HEK293 (cell line): ENCODE measurements around the gene BID.

Experiments used
- CTCF ChIA-PET: fragments of 350-600 bp; formaldehyde crosslinking; extraction: SDS; loops from one replicate; lab custom pipeline; 2021; ENCODE audit warnings: antibody characterized with exemption; lab: Yijun Ruan, JAX
- POLR2A ChIA-PET: fragments of 300-600 bp; formaldehyde crosslinking; extraction: SDS; loops from one replicate; lab custom pipeline; 2020; ENCODE audit warnings: antibody characterized with exemption, inconsistent platforms; lab: Yijun Ruan, JAX
- H3K27ac ChIP-seq: fragments of 200-500 bp; sonication (Bioruptor generic); 2 replicates; pipeline ENCODE4 v1.5.1; 2014; ENCODE audit warnings: low read depth, low read length, control low read depth, inconsistent platforms; ENCODE audit errors: extremely low read depth
- H3K36me3 ChIP-seq, 2 experiments: fragments of 200-500 bp in 1 of 2; sonication (Bioruptor generic) in 1 of 2; 1 replicate in 1 of 2; 2 replicates in 1 of 2; pipeline ENCODE4 v1.5.1; 2014 to 2017; ENCODE audit warnings: inconsistent platforms in 2 of 2, low read length in 2 of 2; ENCODE audit not compliant: control insufficient read depth in 2 of 2, insufficient read depth in 1 of 2
- H3K4me1 ChIP-seq: fragments of 200-500 bp; sonication (Bioruptor generic); 2 replicates; pipeline ENCODE4 v1.5.1; 2014; ENCODE audit warnings: mild to moderate bottlenecking, low read length, inconsistent platforms; ENCODE audit not compliant: control insufficient read depth, insufficient read depth
- H3K4me3 ChIP-seq: 2 replicates; pipeline ENCODE4 v1.5.1; 2011; ENCODE audit warnings: low read depth, mild to moderate bottlenecking, control low read depth, low read length, moderate library complexity
- H3K9me3 ChIP-seq: fragments of 200-500 bp; sonication (Bioruptor generic); 2 replicates; pipeline ENCODE4 v1.5.1; 2014; ENCODE audit warnings: low read depth, low read length, inconsistent platforms; ENCODE audit not compliant: control insufficient read depth, insufficient read depth
- GFI1B ChIP-seq: fragments of 450-650 bp; formaldehyde crosslinking; IDR thresholded peaks from 2 replicates; pipeline ENCODE4 v1.5.1; 2016; ENCODE audit warnings: missing biosample characterization, missing genetic modification characterization
- SCRT2 ChIP-seq: fragments of 450-650 bp; formaldehyde crosslinking; IDR thresholded peaks from 2 replicates; pipeline ENCODE4 v1.5.1; 2016; ENCODE audit warnings: missing biosample characterization, missing genetic modification characterization
- ZBTB26 ChIP-seq: fragments of 450-650 bp; formaldehyde crosslinking; optimal IDR thresholded peaks from 2 replicates; pipeline ENCODE3; 2016; ENCODE audit warnings: missing biosample characterization, mild to moderate bottlenecking, missing genetic modification characterization
- ZNF114 ChIP-seq: fragments of 450-650 bp; formaldehyde crosslinking; IDR thresholded peaks from 2 replicates; pipeline ENCODE4 v1.5.0; 2017; ENCODE audit warnings: missing biosample characterization, missing genetic modification characterization
- ZNF211 ChIP-seq: fragments of 450-650 bp; formaldehyde crosslinking; IDR thresholded peaks from 2 replicates; pipeline ENCODE4 v1.5.1; 2016; ENCODE audit warnings: low read depth, missing biosample characterization, missing genetic modification characterization
- ZNF239 ChIP-seq: fragments of 450-650 bp; formaldehyde crosslinking; IDR thresholded peaks from 2 replicates; pipeline ENCODE4 v1.5.1; 2016; ENCODE audit warnings: missing biosample characterization, missing genetic modification characterization
- ZNF335 ChIP-seq: fragments of 450-650 bp; formaldehyde crosslinking; conservative IDR thresholded peaks from 2 replicates; pipeline ENCODE4 v1.5.1; 2016; ENCODE audit warnings: missing biosample characterization, missing genetic modification characterization
- ZNF518A ChIP-seq: fragments of 450-650 bp; formaldehyde crosslinking; conservative IDR thresholded peaks from 2 replicates; pipeline ENCODE4 v1.5.1; 2016; ENCODE audit warnings: low read depth, missing biosample characterization, missing genetic modification characterization
- ZNF561 ChIP-seq: fragments of 450-650 bp; IDR thresholded peaks from 2 replicates; pipeline ENCODE4 v1.5.1; 2018; ENCODE audit warnings: missing biosample characterization, missing genetic modification characterization, borderline replicate concordance
- ZNF660 ChIP-seq: fragments of 450-650 bp; IDR thresholded peaks from 2 replicates; pipeline ENCODE4 v1.5.1; 2018; ENCODE audit warnings: missing biosample characterization, mild to moderate bottlenecking, missing genetic modification characterization
- ZNF677 ChIP-seq: fragments of 450-650 bp; IDR thresholded peaks from 2 replicates; pipeline ENCODE4 v1.5.0; 2018; ENCODE audit warnings: missing biosample characterization, mild to moderate bottlenecking, missing genetic modification characterization, moderate library complexity
- ZNF843 ChIP-seq: fragments of 450-650 bp; formaldehyde crosslinking; IDR thresholded peaks from 2 replicates; pipeline ENCODE4 v1.5.1; 2016; ENCODE audit warnings: missing biosample characterization, missing genetic modification characterization
- TF ChIP-seq, protein P1 (sequence below): fragments of 450-650 bp; formaldehyde crosslinking; IDR thresholded peaks from 2 replicates; pipeline ENCODE4 v1.5.1; 2016; ENCODE audit warnings: missing biosample characterization, missing genetic modification characterization
- TF ChIP-seq, protein P2 (sequence below): fragments of 450-650 bp; formaldehyde crosslinking; IDR thresholded peaks from 2 replicates; pipeline ENCODE4 v1.5.1; 2017; ENCODE audit warnings: missing biosample characterization, mild to moderate bottlenecking, missing genetic modification characterization, moderate library complexity

Gene BID

DNA sequence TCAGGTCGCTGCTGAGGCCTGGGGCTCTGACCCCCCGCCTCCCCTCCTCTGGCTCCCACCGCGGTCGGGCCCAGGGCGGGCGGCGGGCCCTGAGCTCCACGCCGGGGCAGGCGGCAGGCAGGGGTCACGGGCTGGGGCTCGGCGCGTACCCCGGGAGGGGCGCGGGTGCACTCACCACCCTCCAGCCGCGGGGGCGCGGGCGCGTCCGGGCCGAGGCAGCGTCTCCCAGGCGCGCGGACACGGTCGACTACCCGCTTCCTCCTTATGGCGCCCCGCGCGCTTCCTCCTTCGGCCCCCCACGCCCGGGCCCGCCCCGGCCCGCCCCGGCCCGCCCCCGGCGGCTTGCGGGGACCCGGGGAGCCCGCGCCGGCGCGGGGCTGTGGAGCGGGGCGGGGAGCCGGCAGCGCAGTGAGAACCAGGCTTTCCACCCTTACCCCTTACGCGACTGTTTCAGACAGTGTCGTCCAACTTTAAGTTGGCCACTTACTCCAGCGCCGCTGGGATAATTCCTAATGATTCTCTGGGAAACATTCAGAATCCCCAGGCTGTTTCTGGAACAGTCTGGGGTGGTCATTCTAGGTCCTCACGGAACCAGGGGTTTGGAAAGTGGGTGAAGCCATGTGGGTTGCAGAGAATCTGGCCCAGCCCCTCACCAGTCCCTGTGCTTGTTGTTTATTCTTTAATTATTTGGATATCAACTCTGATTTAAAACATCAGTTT, at the start of gene BID:
TSS of gene BID (minus strand) at position 264 of the 720 bp plus-strand sequence. CDS start 24,353 bp downstream, outside the sequence.
- H3K27ac ChIP-seq: peak within 1 kb of the TSS; percentile 83; the same call in 1 of the 2 replicates
- H3K36me3 ChIP-seq: peaks cover 0 to 7% of the 10 kb centered on the region in 2 experiments; a peak in 1 of 3 replicates
- ChIA-PET CTCF (interaction anchor here (0.5 to 3.7 kb wide), 3 partner anchors 32 to 395 kb away, joined by 3 to 23 read pairs (median 6); partner anchors contain the start of gene USP18), POLR2A (interaction anchor here (0.6 to 1.4 kb wide), 7 partner anchors 11 to 336 kb away, joined by 3 to 9 read pairs (median 3); no protein-coding TSS in a partner anchor)
- H3K4me1 ChIP-seq: peaks cover 5% of the 10 kb centered on the region
- TF ChIP-seq ZNF660 (tag by site-specific recombination) (0 out of 2 replicates have a peak, but pooled peaks have one; percentile 16), ZNF335 (tag by site-specific recombination) (peak; percentile 81), ZNF561 (tag by site-specific recombination) (peak; percentile 28; the same call in 1 of the 2 replicates), ZNF114 (tag by site-specific recombination) (no peak), ZNF843 (tag by site-specific recombination) (no peak), ZNF211 (tag by site-specific recombination) (no peak), ZBTB26 (peak; percentile 34), GFI1B (tag by site-specific recombination) (no peak), ZNF239 (tag by site-specific recombination) (no peak)
- TF ChIP-seq, protein P1, sequence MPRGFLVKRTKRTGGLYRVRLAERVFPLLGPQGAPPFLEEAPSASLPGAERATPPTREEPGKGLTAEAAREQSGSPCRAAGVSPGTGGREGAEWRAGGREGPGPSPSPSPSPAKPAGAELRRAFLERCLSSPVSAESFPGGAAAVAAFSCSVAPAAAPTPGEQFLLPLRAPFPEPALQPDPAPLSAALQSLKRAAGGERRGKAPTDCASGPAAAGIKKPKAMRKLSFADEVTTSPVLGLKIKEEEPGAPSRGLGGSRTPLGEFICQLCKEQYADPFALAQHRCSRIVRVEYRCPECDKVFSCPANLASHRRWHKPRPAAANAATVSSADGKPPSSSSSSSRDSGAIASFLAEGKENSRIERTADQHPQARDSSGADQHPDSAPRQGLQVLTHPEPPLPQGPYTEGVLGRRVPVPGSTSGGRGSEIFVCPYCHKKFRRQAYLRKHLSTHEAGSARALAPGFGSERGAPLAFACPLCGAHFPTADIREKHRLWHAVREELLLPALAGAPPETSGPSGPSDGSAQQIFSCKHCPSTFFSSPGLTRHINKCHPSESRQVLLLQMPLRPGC (tag by site-specific recombination): no peak
- TF ChIP-seq, protein P2, sequence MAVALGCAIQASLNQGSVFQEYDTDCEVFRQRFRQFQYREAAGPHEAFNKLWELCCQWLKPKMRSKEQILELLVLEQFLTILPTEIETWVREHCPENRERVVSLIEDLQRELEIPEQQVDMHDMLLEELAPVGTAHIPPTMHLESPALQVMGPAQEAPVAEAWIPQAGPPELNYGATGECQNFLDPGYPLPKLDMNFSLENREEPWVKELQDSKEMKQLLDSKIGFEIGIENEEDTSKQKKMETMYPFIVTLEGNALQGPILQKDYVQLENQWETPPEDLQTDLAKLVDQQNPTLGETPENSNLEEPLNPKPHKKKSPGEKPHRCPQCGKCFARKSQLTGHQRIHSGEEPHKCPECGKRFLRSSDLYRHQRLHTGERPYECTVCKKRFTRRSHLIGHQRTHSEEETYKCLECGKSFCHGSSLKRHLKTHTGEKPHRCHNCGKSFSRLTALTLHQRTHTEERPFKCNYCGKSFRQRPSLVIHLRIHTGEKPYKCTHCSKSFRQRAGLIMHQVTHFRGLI (tag by site-specific recombination): no peak
- H3K9me3 ChIP-seq: no peaks in the 10 kb centered on the region
- peak within 1 kb of the TSS; percentile 61 for H3K4me3 ChIP-seq

- Histone ChIP-seq H3K4me3 (no peak overlapping the region), H3K4me1 (no peaks in the 10 kb centered on the region), H3K9me3 (no peaks in the 10 kb centered on the region), H3K36me3 (peaks cover 5 to 55% of the 10 kb centered on the region in 2 experiments; a peak in 2 of 3 replicates), H3K27ac (no peak overlapping the region)
- TF ChIP-seq ZNF677 (tag by site-specific recombination) (no peak), SCRT2 (tag by site-specific recombination) (no peak), ZNF518A (tag by site-specific recombination) (no peak)
- CTCF ChIA-PET: no interaction called here
- POLR2A ChIA-PET: no interaction called here
These were observed 49.7 kb upstream of the BID start for GRCh38 chr22:17823964-17824363.
